Neural crest cell (in vitro differentiated cells): Measurements from ENCODE around the gene C1orf52. TPM values are rescaled to one million over a fixed set of nuclear protein-coding genes. Genes with fewer than 3 reads are reported as not detected.

Experiments used
- DNase-seq: peaks from one replicate; pipeline ENCODE4 v3.0.0; 2021; ENCODE audit warnings: low read depth, mixed read lengths, low spot score
- H3K27ac Mint-ChIP-seq: one replicate; pipeline ENCODE4 v1.8.0; 2021; ENCODE audit warnings: mild to moderate bottlenecking, mixed read lengths; ENCODE audit not compliant: unreplicated experiment
- H3K27me3 Mint-ChIP-seq: 2 replicates; pipeline ENCODE4 v1.8.0; 2021; ENCODE audit warnings: low read depth, mild to moderate bottlenecking, mixed read lengths
- H3K36me3 Mint-ChIP-seq: 2 replicates; pipeline ENCODE4 v1.8.0; 2021; ENCODE audit warnings: low read depth, mild to moderate bottlenecking, mixed read lengths
- H3K4me1 Mint-ChIP-seq: 2 replicates; pipeline ENCODE4 v1.8.0; 2021; ENCODE audit warnings: mixed read lengths
- H3K4me3 Mint-ChIP-seq: one replicate; pipeline ENCODE4 v1.8.0; 2021; ENCODE audit warnings: mild to moderate bottlenecking, mixed read lengths
- H3K9me3 Mint-ChIP-seq: 2 replicates; pipeline ENCODE4 v1.8.0; 2021; ENCODE audit warnings: mixed read lengths
- CTCF ChIP-seq: fragments of 200-600 bp; sonication (generic); conservative IDR thresholded peaks from 2 replicates; pipeline ENCODE4 v1.5.0; 2021; ENCODE audit warnings: antibody characterized with exemption, mild to moderate bottlenecking
- total RNA-seq: library from RNA; stranded (reverse); gene quantifications from 2 replicates; pipeline ENCODE4 v1.2.1, GENCODE V29; 2021

The C1orf52 gene
- total RNA-seq, 1 donor from 2014 or later, result 30.9 TPM

- H3K4me3 Mint-ChIP-seq, result no peak overlapping the region
- no peaks in the 10 kb centered on the region for H3K36me3 Mint-ChIP-seq
- no peak for DNase-seq
- H3K9me3 Mint-ChIP-seq, result no peaks in the 10 kb centered on the region
- TF ChIP-seq CTCF, result no peak
- H3K27me3 Mint-ChIP-seq, result no peaks in the 10 kb centered on the region
- H3K27ac Mint-ChIP-seq, result no peak overlapping the region
- H3K4me1 Mint-ChIP-seq, result peaks cover 3% of the 10 kb centered on the region
Observed at GRCh38 chr1:85300140-85300539, 40.7 kb upstream of the C1orf52 start.

- H3K4me3 Mint-ChIP-seq, result no peak overlapping the region
- no peaks in the 10 kb centered on the region for H3K9me3 Mint-ChIP-seq
- no peaks in the 10 kb centered on the region for H3K36me3 Mint-ChIP-seq
- DNase-seq, result no peak
- peak overlapping the region; percentile 72 for H3K27ac Mint-ChIP-seq
- peaks cover 3% of the 10 kb centered on the region for H3K4me1 Mint-ChIP-seq
- TF ChIP-seq CTCF, result no peak
- no peaks in the 10 kb centered on the region for H3K27me3 Mint-ChIP-seq
Observed at GRCh38 chr1:85297855-85298629, 38.6 kb upstream of the C1orf52 start.

GRCh38 chr1:85297538-85297854, 38.0 kb upstream of the C1orf52 start:
- H3K36me3 Mint-ChIP-seq, result no peaks in the 10 kb centered on the region
- TF ChIP-seq CTCF, result no peak
- no peak for DNase-seq
- no peak overlapping the region for H3K4me3 Mint-ChIP-seq
- H3K9me3 Mint-ChIP-seq, result no peaks in the 10 kb centered on the region
- no peaks in the 10 kb centered on the region for H3K27me3 Mint-ChIP-seq
- peaks cover 3% of the 10 kb centered on the region for H3K4me1 Mint-ChIP-seq
- no peak overlapping the region for H3K27ac Mint-ChIP-seq

- Mint-ChIP-seq H3K9me3 (no peaks in the 10 kb centered on the region), H3K4me1 (peaks cover 3% of the 10 kb centered on the region), H3K36me3 (no peaks in the 10 kb centered on the region), H3K27ac (no peak overlapping the region), H3K4me3 (no peak overlapping the region), H3K27me3 (no peaks in the 10 kb centered on the region)
- DNase-seq, result no peak
- TF ChIP-seq CTCF, result no peak
Observed at GRCh38 chr1:85296980-85297379, 37.5 kb upstream of the C1orf52 start.

GRCh38 chr1:85295654-85296053, 36.2 kb upstream of the C1orf52 start:
- no peaks in the 10 kb centered on the region for H3K9me3 Mint-ChIP-seq
- no peak for TF ChIP-seq CTCF
- DNase-seq, result no peak
- H3K27ac Mint-ChIP-seq, result no peak overlapping the region
- H3K36me3 Mint-ChIP-seq, result no peaks in the 10 kb centered on the region
- no peaks in the 10 kb centered on the region for H3K27me3 Mint-ChIP-seq
- H3K4me3 Mint-ChIP-seq, result no peak overlapping the region
- H3K4me1 Mint-ChIP-seq, result peaks cover 3% of the 10 kb centered on the region
